ENCODE measurements around the gene TTC8.

DNA sequence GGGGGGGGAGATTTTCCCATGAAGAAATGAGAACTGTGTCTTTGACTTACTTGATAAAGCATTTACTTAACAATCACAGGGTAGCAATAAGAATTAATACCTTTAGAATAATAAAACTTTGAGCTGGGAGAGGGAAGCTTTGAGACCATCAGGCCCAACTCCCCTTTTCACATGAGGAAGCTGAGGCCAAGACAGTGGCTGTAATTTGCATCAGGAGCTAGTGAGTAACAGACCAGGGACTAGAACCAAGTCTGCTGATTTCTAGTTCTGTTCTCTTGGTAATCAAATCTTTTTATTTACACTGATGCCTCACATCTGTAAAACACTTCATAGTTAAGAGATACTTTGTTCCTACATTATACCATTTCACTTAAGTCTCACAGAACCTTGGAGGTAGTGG is 28.7 kb downstream of the TTC8 start:
- TF ChIP-seq EZH2 (optimal IDR thresholded peaks at IDR 0.05; ENCODE audit: low read depth, low read length) = no peak
- TF ChIP-seq, protein P1, sequence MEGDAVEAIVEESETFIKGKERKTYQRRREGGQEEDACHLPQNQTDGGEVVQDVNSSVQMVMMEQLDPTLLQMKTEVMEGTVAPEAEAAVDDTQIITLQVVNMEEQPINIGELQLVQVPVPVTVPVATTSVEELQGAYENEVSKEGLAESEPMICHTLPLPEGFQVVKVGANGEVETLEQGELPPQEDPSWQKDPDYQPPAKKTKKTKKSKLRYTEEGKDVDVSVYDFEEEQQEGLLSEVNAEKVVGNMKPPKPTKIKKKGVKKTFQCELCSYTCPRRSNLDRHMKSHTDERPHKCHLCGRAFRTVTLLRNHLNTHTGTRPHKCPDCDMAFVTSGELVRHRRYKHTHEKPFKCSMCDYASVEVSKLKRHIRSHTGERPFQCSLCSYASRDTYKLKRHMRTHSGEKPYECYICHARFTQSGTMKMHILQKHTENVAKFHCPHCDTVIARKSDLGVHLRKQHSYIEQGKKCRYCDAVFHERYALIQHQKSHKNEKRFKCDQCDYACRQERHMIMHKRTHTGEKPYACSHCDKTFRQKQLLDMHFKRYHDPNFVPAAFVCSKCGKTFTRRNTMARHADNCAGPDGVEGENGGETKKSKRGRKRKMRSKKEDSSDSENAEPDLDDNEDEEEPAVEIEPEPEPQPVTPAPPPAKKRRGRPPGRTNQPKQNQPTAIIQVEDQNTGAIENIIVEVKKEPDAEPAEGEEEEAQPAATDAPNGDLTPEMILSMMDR (IDR thresholded peaks at IDR 0.05; ENCODE audit: low read length) = no peak
- TF ChIP-seq EZH2phosphoT487 (IDR thresholded peaks at IDR 0.05; ENCODE audit: low read length) = no peak

Data from MM.1S (cell line).